GM23338 (cell line): ENCODE measurements around the gene SEC14L6. TPM values are rescaled to one million over a fixed set of nuclear protein-coding genes. Genes with fewer than 3 reads are reported as not detected.

Source experiments
- ATAC-seq: fragments of 200-7000 bp; cut with Tn5 transposase; 3 replicates; pipeline ENCODE4 v1.9.1; 2020
- DNase-seq: peaks from one replicate; pipeline ENCODE4 v3.0.0-alpha.2; 2015; ENCODE audit warnings: low spot score
- H2AFZ ChIP-seq: fragments of 200-600 bp; sonication (generic); 2 replicates; pipeline ENCODE4 v1.8.0; 2016; ENCODE audit warnings: antibody characterized with exemption, mild to moderate bottlenecking, moderate library complexity
- H3F3A ChIP-seq: fragments of 200-600 bp; sonication (generic); replicated peaks from 2 replicates; pipeline ENCODE4 v1.8.0; 2017; ENCODE audit warnings: antibody characterized with exemption, mixed run types, low read depth
- H3K27ac ChIP-seq: fragments of 200-600 bp; sonication (generic); 2 replicates; pipeline ENCODE4 v1.6.1; 2016; ENCODE audit warnings: low read depth
- H3K27me3 ChIP-seq: fragments of 200-600 bp; sonication (generic); 2 replicates; pipeline ENCODE4 v1.8.0; 2016; ENCODE audit warnings: mild to moderate bottlenecking, mixed run types, moderate library complexity; ENCODE audit not compliant: insufficient read depth
- H3K36me3 ChIP-seq: fragments of 200-600 bp; sonication (generic); 2 replicates; pipeline ENCODE4 v1.8.0; 2016; ENCODE audit warnings: mild to moderate bottlenecking; ENCODE audit not compliant: insufficient read depth
- H3K4me1 ChIP-seq: fragments of 200-600 bp; sonication (generic); 2 replicates; pipeline ENCODE4 v1.8.0; 2016; ENCODE audit warnings: mild to moderate bottlenecking, moderate library complexity; ENCODE audit not compliant: insufficient read depth
- H3K4me2 ChIP-seq: fragments of 200-600 bp; sonication (generic); 2 replicates; pipeline ENCODE4 v1.7.1; 2017; ENCODE audit warnings: mixed run types
- H3K4me3 ChIP-seq: fragments of 200-600 bp; sonication (generic); 2 replicates; pipeline ENCODE4 v1.6.1; 2016; ENCODE audit warnings: mixed run types
- H3K79me2 ChIP-seq: fragments of 200-600 bp; sonication (generic); replicated peaks from 2 replicates; pipeline ENCODE4 v1.8.0; 2017; ENCODE audit warnings: mild to moderate bottlenecking; ENCODE audit not compliant: insufficient read depth
- H3K9me2 ChIP-seq: fragments of 200-600 bp; sonication (generic); 2 replicates; pipeline ENCODE4 v1.8.0; 2017; ENCODE audit not compliant: insufficient read depth
- H4K20me1 ChIP-seq: fragments of 200-600 bp; sonication (generic); replicated peaks from 2 replicates; pipeline ENCODE4 v1.8.0; 2017; ENCODE audit warnings: mild to moderate bottlenecking; ENCODE audit not compliant: insufficient read depth
- H3K27ac Mint-ChIP-seq: 2 replicates; pipeline ENCODE4 v1.8.0; 2020; ENCODE audit warnings: inconsistent platforms, mild to moderate bottlenecking, moderate library complexity, mixed read lengths
- H3K27me3 Mint-ChIP-seq: 3 replicates; pipeline ENCODE4 v1.8.0; 2022; ENCODE audit warnings: low read depth, mild to moderate bottlenecking, moderate library complexity, mixed read lengths, inconsistent platforms; ENCODE audit not compliant: insufficient read depth, poor library complexity
- H3K36me3 Mint-ChIP-seq: 3 replicates; pipeline ENCODE4 v1.8.0; 2021; ENCODE audit warnings: low read depth, mild to moderate bottlenecking, inconsistent platforms, moderate library complexity, mixed read lengths
- H3K4me1 Mint-ChIP-seq: 3 replicates; pipeline ENCODE4 v1.8.0; 2020; ENCODE audit warnings: mild to moderate bottlenecking, inconsistent platforms, mixed read lengths
- H3K4me3 Mint-ChIP-seq: 3 replicates; pipeline ENCODE4 v1.8.0; 2021; ENCODE audit warnings: moderate library complexity, mild to moderate bottlenecking, inconsistent platforms, mixed read lengths
- H3K9me3 Mint-ChIP-seq: 3 replicates; pipeline ENCODE4 v1.8.0; 2020; ENCODE audit warnings: moderate library complexity, mild to moderate bottlenecking, inconsistent platforms, mixed read lengths
- CREB1 ChIP-seq: fragments of 250-450 bp; sonication (Bioruptor Pico); IDR thresholded peaks from 2 replicates; pipeline ENCODE4 v1.5.0; 2020; ENCODE audit warnings: low read depth, mild to moderate bottlenecking, moderate library complexity
- CTCF ChIP-seq, 2 experiments: fragments of 200-600 bp in 1 of 2; sonication (generic) in 1 of 2; conservative IDR thresholded peaks; 2 replicates each; pipeline versions ENCODE4 v1.5.1 to v1.6.1; 2016 to 2017; ENCODE audit warnings: antibody characterized with exemption in 2 of 2, low read depth in 2 of 2, mild to moderate bottlenecking in 2 of 2, moderate library complexity in 1 of 2
- ETS1 ChIP-seq: IDR thresholded peaks from 2 replicates; pipeline ENCODE4 v1.6.1; 2016; ENCODE audit warnings: antibody characterized with exemption
- EZH2phosphoT487 ChIP-seq: fragments of 200-600 bp; sonication (generic); IDR thresholded peaks from one replicate; pipeline ENCODE4 v1.8.1; 2018; ENCODE audit warnings: antibody characterized with exemption; ENCODE audit not compliant: unreplicated experiment
- JUNB ChIP-seq: IDR thresholded peaks from one replicate; pipeline ENCODE4 v1.6.1; 2016; ENCODE audit warnings: antibody characterized with exemption; ENCODE audit not compliant: unreplicated experiment
- NANOG ChIP-seq: IDR thresholded peaks from 2 replicates; pipeline ENCODE4 v1.6.1; 2016; ENCODE audit warnings: antibody characterized with exemption, borderline replicate concordance
- POLR2AphosphoS5 ChIP-seq: IDR thresholded peaks from 2 replicates; pipeline ENCODE4 v1.6.1; 2016; ENCODE audit warnings: antibody characterized with exemption, low read depth
- REST ChIP-seq: IDR thresholded peaks from one replicate; pipeline ENCODE4 v1.6.1; 2018; ENCODE audit warnings: antibody characterized with exemption; ENCODE audit not compliant: unreplicated experiment
- STAT1 ChIP-seq: IDR thresholded peaks from one replicate; pipeline ENCODE4 v1.6.1; 2016; ENCODE audit warnings: antibody characterized with exemption; ENCODE audit not compliant: unreplicated experiment
- ZNF114 ChIP-seq: fragments of 250-450 bp; sonication (Bioruptor Pico); IDR thresholded peaks from 2 replicates; pipeline ENCODE4 v1.5.0; 2020; ENCODE audit warnings: mild to moderate bottlenecking, moderate library complexity
- ZNF331 ChIP-seq: fragments of 250-450 bp; sonication (Bioruptor Pico); IDR thresholded peaks from 2 replicates; pipeline ENCODE4 v1.5.0; 2020; ENCODE audit warnings: low read depth, mild to moderate bottlenecking, moderate library complexity
- ZNF462 ChIP-seq: fragments of 250-450 bp; sonication (Bioruptor Pico); IDR thresholded peaks from 2 replicates; pipeline ENCODE4 v1.5.0; 2020; ENCODE audit warnings: mild to moderate bottlenecking, moderate library complexity
- polyA plus RNA-seq: library from polyadenylated mRNA; unstranded; fragments of >200 nt; fragmentation: Nextera tagmentation; extraction: Ambion mirVana; gene quantifications from 2 replicates; pipeline ENCODE4 v1.2.1, GENCODE V29; 2016
- total RNA-seq: library from RNA; depleted of rRNA; stranded (reverse); fragments of >200 nt; shearing (Covaris generic); gene quantifications from 2 replicates; pipeline ENCODE4 v1.2.3, GENCODE V29; 2014

SEC14L6 gene
- total and polyA plus RNA-seq, 2 experiments from 2014 or later = 0.84 to 2.1 TPM

GRCh38 chr22:30572840-30573593 is 26.5 kb upstream of the SEC14L6 start:
- peak overlapping the region; percentile 92; the same call in 1 of the 2 replicates for H3K4me2 ChIP-seq
- no peaks in the 10 kb centered on the region for H3K9me2 ChIP-seq
- no peaks in the 10 kb centered on the region; the same call in 1 of the 2 replicates for H4K20me1 ChIP-seq
- H3K36me3 ChIP-seq = peaks cover 5% of the 10 kb centered on the region; the same call in 1 of the 2 replicates
- ATAC-seq (no peak), DNase-seq (no peak)
- no peak overlapping the region for H3K27ac ChIP-seq
- no peaks in the 10 kb centered on the region for H3K79me2 ChIP-seq
- H3K4me3 Mint-ChIP-seq = peak overlapping the region; percentile 69; the same call in 2 of the 3 replicates
- no peak overlapping the region for H2AFZ ChIP-seq
- H3F3A ChIP-seq = peaks cover 9% of the 10 kb centered on the region
- peaks cover 24% of the 10 kb centered on the region for H3K36me3 Mint-ChIP-seq
- H3K4me1 Mint-ChIP-seq = peaks cover 24% of the 10 kb centered on the region
- no peaks in the 10 kb centered on the region for H3K27me3 ChIP-seq
- no peak for TF ChIP-seq CREB1 (CRISPR knock-in tag)
- TF ChIP-seq ETS1 = no peak
- no peak for TF ChIP-seq ZNF114
- TF ChIP-seq NANOG = no peak
- no peak for TF ChIP-seq REST
- no peak for TF ChIP-seq EZH2phosphoT487
- TF ChIP-seq JUNB = no peak
- no peak for TF ChIP-seq STAT1
- TF ChIP-seq ZNF462 = no peak
- no peak for TF ChIP-seq POLR2AphosphoS5
- TF ChIP-seq CTCF (conservative IDR thresholded peaks at IDR 0.05; ENCODE audit: low read depth in 2 of 2) = no peak
- no peak for TF ChIP-seq ZNF331 (CRISPR knock-in tag)
- peaks cover 9% of the 10 kb centered on the region; the same call in 1 of the 2 replicates for H3K4me1 ChIP-seq
- no peaks in the 10 kb centered on the region for H3K9me3 Mint-ChIP-seq
- no peak overlapping the region for H3K27ac Mint-ChIP-seq
- H3K27me3 Mint-ChIP-seq = peaks cover 15% of the 10 kb centered on the region
- no peak overlapping the region for H3K4me3 ChIP-seq
